GM19099 (cell line): ENCODE data around the gene ZNF473.

Experiments used
- POLR2A ChIP-seq: IDR thresholded peaks from 3 replicates; pipeline ENCODE4 v1.6.1; 2011; ENCODE audit warnings: low read depth; ENCODE audit not compliant: insufficient read length; ENCODE audit errors: extremely low read depth

Gene ZNF473

GRCh38 chr19:50053119-50053518 is 27.3 kb downstream of the ZNF473 start:
- no peak for TF ChIP-seq POLR2A

GRCh38 chr19:50058425-50058824 is 32.6 kb downstream of the ZNF473 start:
- TF ChIP-seq POLR2A = no peak

DNA sequence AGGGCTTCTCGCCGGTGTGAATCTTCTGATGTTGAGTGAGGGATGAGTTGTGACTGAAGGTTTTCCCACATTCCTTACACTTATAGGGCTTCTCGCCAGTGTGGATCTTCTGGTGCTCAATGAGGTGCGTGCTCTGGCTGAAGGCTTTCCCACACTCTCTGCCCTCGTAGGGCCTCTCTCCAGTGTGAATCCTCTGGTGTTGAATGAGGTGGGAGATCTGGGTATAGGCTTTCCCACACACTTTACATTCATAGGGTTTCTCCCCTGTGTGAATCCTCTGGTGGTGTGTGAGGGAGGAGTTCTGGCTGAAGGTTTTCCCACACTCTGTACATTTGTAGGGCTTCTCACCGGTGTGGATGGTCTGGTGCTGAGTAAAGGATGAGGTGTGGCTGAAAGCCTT is 33.2 kb downstream of the ZNF473 start:
- TF ChIP-seq POLR2A = no peak

DNA sequence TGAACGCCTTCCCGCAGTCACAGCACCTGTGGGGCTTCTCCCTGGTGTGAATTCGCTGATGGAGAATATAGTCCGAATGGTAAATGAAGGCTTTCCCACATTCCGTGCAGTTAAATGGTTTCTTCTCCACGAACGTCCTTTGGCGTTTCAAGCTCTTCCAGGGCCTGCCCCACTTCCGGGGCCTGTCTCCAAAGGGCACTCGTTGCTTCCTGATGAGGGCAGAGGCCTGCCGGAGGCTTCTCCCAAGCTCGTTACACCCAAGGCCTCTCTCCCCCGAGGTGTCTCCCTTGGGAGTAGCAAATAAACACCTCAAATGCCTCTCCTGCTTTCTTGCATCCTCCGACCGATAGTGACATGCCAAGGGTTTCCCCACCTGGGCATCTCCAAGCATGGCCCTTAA is 34.3 kb downstream of the ZNF473 start:
- TF ChIP-seq POLR2A = no peak

DNA sequence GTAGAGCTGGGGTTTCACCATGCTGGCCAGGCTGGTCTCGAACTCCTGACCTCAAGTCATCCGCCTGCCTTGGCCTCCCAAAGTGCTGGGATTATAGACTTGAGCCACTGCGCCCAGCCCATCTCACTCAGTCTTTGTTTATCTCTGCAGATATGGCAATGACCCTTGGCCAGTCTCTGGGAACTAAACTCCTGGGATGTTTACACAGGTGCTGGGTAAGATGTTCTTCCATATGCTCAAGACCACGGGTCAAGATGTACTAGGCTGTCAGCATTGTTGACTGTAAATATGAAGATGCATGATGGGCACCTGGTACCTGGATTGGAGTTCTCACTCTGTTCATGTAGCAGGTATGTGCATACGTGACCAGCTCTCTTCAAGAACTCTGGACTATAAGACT is 35.8 kb downstream of the ZNF473 start:
- TF ChIP-seq POLR2A = no peak

- TF ChIP-seq POLR2A = no peak
Measured at GRCh38 chr19:50065938-50066337, 40.1 kb downstream of the ZNF473 start.

DNA sequence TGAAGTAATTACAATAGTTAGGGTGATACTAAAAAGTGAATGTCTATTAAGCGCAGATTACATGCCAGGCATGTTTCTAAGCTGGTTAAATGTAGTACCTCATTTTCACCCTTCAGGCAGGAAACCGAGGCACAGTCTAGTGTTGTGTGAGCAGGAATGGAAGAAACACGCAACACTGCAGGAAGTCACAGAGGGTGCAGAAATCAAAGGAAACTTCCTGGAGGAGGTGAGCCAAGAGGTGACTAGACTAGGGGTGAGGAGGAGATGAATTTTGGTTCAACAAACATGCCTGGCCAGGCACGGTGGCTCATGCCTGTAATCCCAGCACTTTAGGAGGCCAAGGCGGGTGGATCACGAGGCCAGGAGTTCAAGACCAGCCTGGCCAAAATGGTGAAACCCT is 41.8 kb downstream of the ZNF473 start:
- no peak for TF ChIP-seq POLR2A
